Activated T-cell treated with anti-CD3 and anti-CD28 coated beads, Interleukin-2, amount 50 U/mL, for 24 hours (primary cell): ENCODE measurements around the gene ABCA12.

Experiments
- DNase-seq: peaks from one replicate; pipeline ENCODE4 v3.0.0-alpha.2; 2020
- H3K27ac Mint-ChIP-seq: 2 replicates; pipeline ENCODE4 v1.8.0; 2020; ENCODE audit warnings: mild to moderate bottlenecking, mixed read lengths
- H3K27me3 Mint-ChIP-seq: 2 replicates; pipeline ENCODE4 v1.8.0; 2020; ENCODE audit warnings: mixed read lengths
- H3K36me3 Mint-ChIP-seq: 2 replicates; pipeline ENCODE4 v1.8.0; 2020; ENCODE audit warnings: low read depth, mixed read lengths
- H3K4me1 Mint-ChIP-seq: 2 replicates; pipeline ENCODE4 v1.8.0; 2020; ENCODE audit warnings: low read depth, mixed read lengths
- H3K4me3 Mint-ChIP-seq: 2 replicates; pipeline ENCODE4 v1.8.0; 2020; ENCODE audit warnings: mild to moderate bottlenecking, moderate library complexity, mixed read lengths
- H3K9me3 Mint-ChIP-seq: 2 replicates; pipeline ENCODE4 v1.8.0; 2020; ENCODE audit warnings: mixed read lengths

The ABCA12 gene

GRCh38 chr2:215084080-215084479 is 54.3 kb downstream of the ABCA12 start:
- no peaks in the 10 kb centered on the region for H3K4me1 Mint-ChIP-seq
- H3K4me3 Mint-ChIP-seq = no peak overlapping the region
- no peak overlapping the region for H3K27ac Mint-ChIP-seq
- H3K27me3 Mint-ChIP-seq = no peaks in the 10 kb centered on the region
- no peak for DNase-seq
- no peaks in the 10 kb centered on the region for H3K9me3 Mint-ChIP-seq
- H3K36me3 Mint-ChIP-seq = no peaks in the 10 kb centered on the region

GRCh38 chr2:215083146-215083545 is 55.3 kb downstream of the ABCA12 start:
- H3K36me3 Mint-ChIP-seq = no peaks in the 10 kb centered on the region
- no peak overlapping the region for H3K27ac Mint-ChIP-seq
- peaks cover 3% of the 10 kb centered on the region for H3K27me3 Mint-ChIP-seq
- H3K9me3 Mint-ChIP-seq = no peaks in the 10 kb centered on the region
- H3K4me3 Mint-ChIP-seq = no peak overlapping the region
- no peak for DNase-seq
- H3K4me1 Mint-ChIP-seq = no peaks in the 10 kb centered on the region

- no peak overlapping the region for H3K27ac Mint-ChIP-seq
- H3K9me3 Mint-ChIP-seq = no peaks in the 10 kb centered on the region
- H3K4me1 Mint-ChIP-seq = no peaks in the 10 kb centered on the region
- H3K36me3 Mint-ChIP-seq = no peaks in the 10 kb centered on the region
- H3K27me3 Mint-ChIP-seq = peaks cover 3% of the 10 kb centered on the region
- no peak overlapping the region for H3K4me3 Mint-ChIP-seq
- DNase-seq = no peak
These were observed 56.0 kb downstream of the ABCA12 start for GRCh38 chr2:215082446-215082845.

GRCh38 chr2:215080545-215080944 is 57.9 kb downstream of the ABCA12 start:
- Mint-ChIP-seq H3K27me3 (peaks cover 3% of the 10 kb centered on the region), H3K27ac (no peak overlapping the region), H3K36me3 (no peaks in the 10 kb centered on the region), H3K9me3 (no peaks in the 10 kb centered on the region), H3K4me3 (no peak overlapping the region), H3K4me1 (no peaks in the 10 kb centered on the region)
- no peak for DNase-seq

GRCh38 chr2:215071676-215072075 is 66.8 kb downstream of the ABCA12 start:
- Mint-ChIP-seq H3K9me3 (no peaks in the 10 kb centered on the region), H3K4me1 (no peaks in the 10 kb centered on the region), H3K36me3 (no peaks in the 10 kb centered on the region), H3K27me3 (no peaks in the 10 kb centered on the region), H3K27ac (no peak overlapping the region), H3K4me3 (no peak overlapping the region)
- no peak for DNase-seq

GRCh38 chr2:215068399-215068798 is 70.0 kb downstream of the ABCA12 start:
- Mint-ChIP-seq H3K27ac (no peak overlapping the region), H3K9me3 (no peaks in the 10 kb centered on the region), H3K4me1 (no peaks in the 10 kb centered on the region), H3K4me3 (no peak overlapping the region), H3K27me3 (no peaks in the 10 kb centered on the region), H3K36me3 (no peaks in the 10 kb centered on the region)
- DNase-seq = no peak

GRCh38 chr2:215066124-215066523 is 72.3 kb downstream of the ABCA12 start:
- DNase-seq = no peak
- Mint-ChIP-seq H3K4me3 (no peak overlapping the region), H3K27ac (no peak overlapping the region), H3K27me3 (no peaks in the 10 kb centered on the region), H3K4me1 (no peaks in the 10 kb centered on the region), H3K36me3 (no peaks in the 10 kb centered on the region), H3K9me3 (no peaks in the 10 kb centered on the region)

- Mint-ChIP-seq H3K27ac (no peak overlapping the region), H3K27me3 (no peaks in the 10 kb centered on the region), H3K4me3 (no peak overlapping the region), H3K4me1 (no peaks in the 10 kb centered on the region), H3K9me3 (no peaks in the 10 kb centered on the region), H3K36me3 (no peaks in the 10 kb centered on the region)
- no peak for DNase-seq
These were observed 74.9 kb downstream of the ABCA12 start for GRCh38 chr2:215063526-215063925.

- Mint-ChIP-seq H3K9me3 (no peaks in the 10 kb centered on the region), H3K27me3 (no peaks in the 10 kb centered on the region)
- DNase-seq = no peak
These were observed 77.4 kb downstream of the ABCA12 start for GRCh38 chr2:215060861-215061536.

GRCh38 chr2:215059724-215060123 is 78.7 kb downstream of the ABCA12 start:
- no peaks in the 10 kb centered on the region for H3K4me1 Mint-ChIP-seq
- no peaks in the 10 kb centered on the region for H3K9me3 Mint-ChIP-seq
- H3K27ac Mint-ChIP-seq = no peak overlapping the region
- H3K36me3 Mint-ChIP-seq = no peaks in the 10 kb centered on the region
- H3K4me3 Mint-ChIP-seq = no peak overlapping the region
- DNase-seq = no peak
- no peaks in the 10 kb centered on the region for H3K27me3 Mint-ChIP-seq

More at GRCh38 chr2:215060861-215061536, 77.4 kb downstream of the ABCA12 start:
- Mint-ChIP-seq H3K27ac (no peak overlapping the region), H3K4me1 (no peaks in the 10 kb centered on the region), H3K4me3 (no peak overlapping the region), H3K36me3 (no peaks in the 10 kb centered on the region)

- H3K4me3 Mint-ChIP-seq = no peak overlapping the region
- H3K9me3 Mint-ChIP-seq = no peaks in the 10 kb centered on the region
- DNase-seq = no peak
- H3K36me3 Mint-ChIP-seq = no peaks in the 10 kb centered on the region
- H3K4me1 Mint-ChIP-seq = no peaks in the 10 kb centered on the region
- no peak overlapping the region for H3K27ac Mint-ChIP-seq
- H3K27me3 Mint-ChIP-seq = no peaks in the 10 kb centered on the region
These were observed 82.5 kb downstream of the ABCA12 start for GRCh38 chr2:215055891-215056290.

- Mint-ChIP-seq H3K36me3 (no peaks in the 10 kb centered on the region), H3K4me1 (no peaks in the 10 kb centered on the region), H3K27me3 (no peaks in the 10 kb centered on the region), H3K4me3 (no peak overlapping the region), H3K9me3 (no peaks in the 10 kb centered on the region), H3K27ac (no peak overlapping the region)
- DNase-seq = no peak
These were observed 85.6 kb downstream of the ABCA12 start for GRCh38 chr2:215052810-215053209.

- no peak for DNase-seq
- no peaks in the 10 kb centered on the region for H3K4me1 Mint-ChIP-seq
- no peaks in the 10 kb centered on the region for H3K27me3 Mint-ChIP-seq
- no peaks in the 10 kb centered on the region for H3K36me3 Mint-ChIP-seq
- peaks cover under 1% of the 10 kb centered on the region for H3K9me3 Mint-ChIP-seq
- no peak overlapping the region for H3K27ac Mint-ChIP-seq
- no peak overlapping the region for H3K4me3 Mint-ChIP-seq
These were observed 86.0 kb downstream of the ABCA12 start for GRCh38 chr2:215052404-215052803.

- DNase-seq = no peak
- Mint-ChIP-seq H3K36me3 (no peaks in the 10 kb centered on the region), H3K4me1 (no peaks in the 10 kb centered on the region), H3K9me3 (peaks cover 9% of the 10 kb centered on the region), H3K27me3 (no peaks in the 10 kb centered on the region), H3K27ac (no peak overlapping the region), H3K4me3 (no peak overlapping the region)
These were observed 89.1 kb downstream of the ABCA12 start for GRCh38 chr2:215049341-215049740.

- H3K27ac Mint-ChIP-seq = no peak overlapping the region
- no peaks in the 10 kb centered on the region for H3K9me3 Mint-ChIP-seq
- no peaks in the 10 kb centered on the region for H3K4me1 Mint-ChIP-seq
- H3K36me3 Mint-ChIP-seq = no peaks in the 10 kb centered on the region
- H3K27me3 Mint-ChIP-seq = no peaks in the 10 kb centered on the region
- DNase-seq = no peak
- H3K4me3 Mint-ChIP-seq = no peak overlapping the region
These were observed 100.0 kb downstream of the ABCA12 start for GRCh38 chr2:215038421-215038820.

- no peaks in the 10 kb centered on the region for H3K27me3 Mint-ChIP-seq
- H3K9me3 Mint-ChIP-seq = no peaks in the 10 kb centered on the region
- H3K36me3 Mint-ChIP-seq = no peaks in the 10 kb centered on the region
- H3K4me1 Mint-ChIP-seq = no peaks in the 10 kb centered on the region
- H3K27ac Mint-ChIP-seq = no peak overlapping the region
- no peak overlapping the region for H3K4me3 Mint-ChIP-seq
- no peak for DNase-seq
These were observed 102.1 kb downstream of the ABCA12 start for GRCh38 chr2:215036314-215036713.
